A549 (cell line): ENCODE measurements around the gene IZUMO2. TPM values are rescaled to one million over a fixed set of nuclear protein-coding genes. Genes with fewer than 3 reads are reported as not detected.

ENCODE experiments used
- ATAC-seq, 2 experiments: fragments of 200-7000 bp in 1 of 2; fragments of >200 bp in 1 of 2; cut with Nextera tagmentation in 1 of 2; cut with Tn5 transposase in 1 of 2; 3 replicates each; pipeline versions ENCODE4 v1.8.0 to v1.9.1; 2018 to 2020; ENCODE audit warnings: mild to moderate bottlenecking in 1 of 2, moderate library complexity in 1 of 2
- CTCF ChIA-PET: fragments of 300-600 bp; sonication (Branson Sonifier 250); formaldehyde crosslinking; extraction: SDS; loops from one replicate; lab custom pipeline; 2021; ENCODE audit warnings: antibody characterized with exemption, inconsistent platforms; lab: Yijun Ruan, JAX
- POLR2A ChIA-PET: fragments of 350-600 bp; formaldehyde crosslinking; extraction: SDS; loops from one replicate; lab custom pipeline; 2021; ENCODE audit warnings: antibody characterized with exemption, inconsistent platforms; lab: Yijun Ruan, JAX
- DNase-seq, 2 experiments: peaks; one replicate each; pipeline versions ENCODE4 v3.0.0 to v3.0.0-alpha.2; 2011 to 2016; ENCODE audit warnings: low read depth in 1 of 2, low spot score in 1 of 2
- FAIRE-seq: peaks from 2 replicates; lab custom pipeline; 2011; peaks lifted over from hg19 to GRCh38; lab: Jason Lieb, UNC
- H3K27ac ChIP-seq, 2 experiments: fragments of >200 bp; sonication (Bioruptor Twin); formaldehyde crosslinking; 3 replicates each; pipeline ENCODE4 v1.5.1; 2016 to 2017
- H3K4me1 ChIP-seq: fragments of >200 bp; sonication (Bioruptor Twin); formaldehyde crosslinking; 3 replicates; pipeline ENCODE4 v1.6.1; 2016
- H3K4me2 ChIP-seq: fragments of >200 bp; sonication (Bioruptor Twin); formaldehyde crosslinking; 3 replicates; pipeline ENCODE4 v1.6.1; 2016
- H3K4me3 ChIP-seq: fragments of >200 bp; sonication (Bioruptor Twin); formaldehyde crosslinking; 3 replicates; pipeline ENCODE4 v1.5.1; 2016
- H3K9me3 ChIP-seq: fragments of >200 bp; sonication (Bioruptor Twin); formaldehyde crosslinking; 3 replicates; pipeline ENCODE4 v1.6.1; 2016
- BCL3 ChIP-seq: fragments of >200 bp; sonication (Bioruptor Twin); formaldehyde crosslinking; IDR thresholded peaks from 3 replicates; pipeline ENCODE4 v1.6.1; 2016
- CEBPB ChIP-seq, 2 experiments: fragments of >200 bp in 1 of 2; sonication (Bioruptor Twin) in 1 of 2; formaldehyde crosslinking in 1 of 2; IDR thresholded peaks; 2 replicates each; pipeline ENCODE4 v1.6.1; 2012 to 2016
- CHD4 ChIP-seq: fragments of 200-600 bp; sonication (generic); IDR thresholded peaks from 2 replicates; pipeline ENCODE4 v1.6.1; 2016; ENCODE audit warnings: antibody characterized with exemption, mild to moderate bottlenecking, borderline replicate concordance
- E2F6 ChIP-seq: IDR thresholded peaks from 2 replicates; pipeline ENCODE4 v1.6.1; 2012; ENCODE audit warnings: low read depth, borderline replicate concordance
- ELK1 ChIP-seq: fragments of 150-350 bp; IDR thresholded peaks from 2 replicates; pipeline ENCODE4 v1.6.1; 2014; ENCODE audit warnings: low read depth, mild to moderate bottlenecking, low read length
- FOSL2 ChIP-seq, 2 experiments: fragments of 450-650 bp in 1 of 2; fragments of >200 bp in 1 of 2; sonication (Bioruptor Twin) in 1 of 2; formaldehyde crosslinking; IDR thresholded peaks; 2 replicates each; pipeline versions ENCODE4 v1.5.0 to v1.6.1; 2016 to 2020; ENCODE audit warnings: mild to moderate bottlenecking in 1 of 2, moderate library complexity in 1 of 2
- KDM1A ChIP-seq: fragments of 200-600 bp; sonication (generic); IDR thresholded peaks from 2 replicates; pipeline ENCODE4 v1.6.1; 2016; ENCODE audit warnings: low read depth, mild to moderate bottlenecking
- MAFK ChIP-seq: fragments of 450-650 bp; IDR thresholded peaks from 2 replicates; pipeline ENCODE4 v1.6.1; 2014; ENCODE audit not compliant: partially characterized antibody
- NPAS2 ChIP-seq: fragments of 250-450 bp; sonication (Bioruptor Pico); IDR thresholded peaks from 2 replicates; pipeline ENCODE4 v1.8.0; 2022; ENCODE audit warnings: mild to moderate bottlenecking, moderate library complexity, borderline replicate concordance
- TFCP2L1 ChIP-seq: fragments of 250-450 bp; sonication (Bioruptor Pico); IDR thresholded peaks from 2 replicates; pipeline ENCODE4 v1.5.0; 2021; ENCODE audit warnings: mild to moderate bottlenecking
- USF2 ChIP-seq: fragments of 450-650 bp; IDR thresholded peaks from 2 replicates; pipeline ENCODE4 v1.6.1; 2014; ENCODE audit warnings: antibody characterized with exemption
- ZNF302 ChIP-seq: fragments of 250-450 bp; sonication (Bioruptor Pico); IDR thresholded peaks from 2 replicates; pipeline ENCODE4 v1.9.0; 2021; ENCODE audit warnings: inconsistent platforms, mild to moderate bottlenecking, moderate library complexity
- WGBS: methylation state at CpG from one replicate; pipeline ENCODE4 v1.1.6; 2017; ENCODE audit errors: missing lambda C conversion rate; 5-methylcytosine and 5-hydroxymethylcytosine counted together
- polyA plus RNA-seq, 4 experiments: library from polyadenylated mRNA; depleted of rRNA in 3 of 4; stranded (reverse); fragments of >200 nt; fragmentation: RNase III in 1 of 4; extraction: RNeasy Plus Mini Kit Qiagen cat#74134 plus additional on column Dnase treatment in 1 of 4; gene quantifications; 2 replicates in 3 of 4; 3 replicates in 1 of 4; pipeline ENCODE4 v1.2.3, GENCODE V29; 2011 to 2017

Gene IZUMO2
- polyA plus RNA-seq, 2 of the 4 experiments (the other 2 are of a cell fraction), result not detected

GRCh38 chr19:50178320-50178719, 15.2 kb upstream of the IZUMO2 start:
- DNase-seq (no peak), FAIRE-seq (no peak), ATAC-seq (no peak)
- ChIA-PET CTCF (interaction anchor here (1.1 to 4.8 kb wide), 4 partner anchors 13 to 150 kb away, joined by 3 to 15 read pairs (median 3); no protein-coding TSS in a partner anchor), POLR2A (no interaction called here)
- no peak overlapping the region for H3K4me3 ChIP-seq
- no peak for TF ChIP-seq USF2
- H3K9me3 ChIP-seq, result no peaks in the 10 kb centered on the region
- peaks cover 4% of the 10 kb centered on the region; the same call in 2 of the 3 replicates for H3K4me1 ChIP-seq
- no peak overlapping the region; the same call in 2 of the 3 replicates for H3K4me2 ChIP-seq
- WGBS, result 27% methylated on average over 1 of the region's 1 CpG
- no peak overlapping the region for H3K27ac ChIP-seq

GRCh38 chr19:50176775-50177174, 13.7 kb upstream of the IZUMO2 start:
- POLR2A ChIA-PET, result no interaction called here
- ATAC-seq (no peak), FAIRE-seq (no peak), DNase-seq (no peak)
- H3K4me3 ChIP-seq, result no peak overlapping the region
- H3K9me3 ChIP-seq, result no peaks in the 10 kb centered on the region
- peaks cover 4% of the 10 kb centered on the region; the same call in 2 of the 3 replicates for H3K4me1 ChIP-seq
- WGBS, result 75% methylated on average over 9 of the region's 9 CpGs
- CTCF ChIA-PET, result interaction anchor here (4.8 kb wide), 1 partner anchor 29 kb away, joined by 15 read pairs; no protein-coding TSS in a partner anchor
- H3K27ac ChIP-seq, result no peak overlapping the region
- H3K4me2 ChIP-seq, result no peak overlapping the region
- TF ChIP-seq TFCP2L1 (CRISPR knock-in tag) (no peak), BCL3 (no peak), ZNF302 (no peak), CHD4 (no peak), E2F6 (no peak), FOSL2 (IDR thresholded peaks at IDR 0.05) (no peak), FOSL2 (CRISPR knock-in tag; IDR thresholded peaks at IDR 0.05) (no peak)
- TF ChIP-seq, all 56 proteins: peak for 0

- no peak overlapping the region for H3K27ac ChIP-seq
- CTCF ChIA-PET, result interaction anchor here (4.8 kb wide), 1 partner anchor 28 kb away, joined by 15 read pairs; no protein-coding TSS in a partner anchor
- no peaks in the 10 kb centered on the region for H3K9me3 ChIP-seq
- no peak overlapping the region for H3K4me3 ChIP-seq
- no peak for TF ChIP-seq NPAS2 (CRISPR knock-in tag)
- TF ChIP-seq USF2, result peak; percentile 63
- TF ChIP-seq MAFK, result no peak
- H3K4me1 ChIP-seq, result peaks cover 4% of the 10 kb centered on the region; the same call in 2 of the 3 replicates
- POLR2A ChIA-PET, result no interaction called here
- no peak; a peak in 1 of 6 replicates for ATAC-seq
- WGBS, result 71% methylated on average over 10 of the region's 10 CpGs
- DNase-seq, result peak in 1 of 2 experiments; percentile 36
- no peak for FAIRE-seq
- H3K4me2 ChIP-seq, result no peak overlapping the region
Observed at GRCh38 chr19:50175924-50176323, 12.8 kb upstream of the IZUMO2 start.

GRCh38 chr19:50174100-50174793, 11.2 kb upstream of the IZUMO2 start:
- H3K4me2 ChIP-seq, result no peak overlapping the region
- POLR2A ChIA-PET, result no interaction called here
- no peak for ATAC-seq
- no peak for FAIRE-seq
- DNase-seq, result no peak
- no peaks in the 10 kb centered on the region for H3K9me3 ChIP-seq
- no peak for TF ChIP-seq CEBPB (IDR thresholded peaks at IDR 0.05)
- no peak for TF ChIP-seq ELK1
- peak; percentile 37; the same call in 1 of the 2 replicates for TF ChIP-seq KDM1A
- 30% methylated on average over 5 of the region's 5 CpGs for WGBS
- no peak overlapping the region for H3K27ac ChIP-seq
- CTCF ChIA-PET, result interaction anchor here (0.8 to 1.6 kb wide), 6 partner anchors 8 to 154 kb away, joined by 3 to 6 read pairs (median 4); no protein-coding TSS in a partner anchor
- no peak overlapping the region for H3K4me3 ChIP-seq
- H3K4me1 ChIP-seq, result peaks cover 2% of the 10 kb centered on the region; the same call in 2 of the 3 replicates
